Smooth muscle cell (in vitro differentiated cells): ENCODE data around the gene COL16A1. TPM values are rescaled to one million over a fixed set of nuclear protein-coding genes. Genes with fewer than 3 reads are reported as not detected.

Source experiments
- DNase-seq: peaks from one replicate; lab custom pipeline; 2025; ENCODE audit not compliant: unreplicated experiment; lab: John Stamatoyannopoulos, UW
- H2AFZ ChIP-seq: fragments of 200-600 bp; sonication (generic); 2 replicates; pipeline ENCODE4 v1.6.0; 2016; ENCODE audit warnings: antibody characterized with exemption, low read depth, mild to moderate bottlenecking
- H3F3A ChIP-seq: fragments of 200-600 bp; sonication (generic); 2 replicates; pipeline ENCODE4 v1.6.0; 2017; ENCODE audit warnings: antibody characterized with exemption, low read depth
- H3K27ac ChIP-seq: fragments of 200-600 bp; sonication (generic); 2 replicates; pipeline ENCODE4 v1.5.1; 2016; ENCODE audit warnings: low read depth, mild to moderate bottlenecking
- H3K27me3 ChIP-seq: fragments of 200-600 bp; sonication (generic); 2 replicates; pipeline ENCODE4 v1.6.1; 2016; ENCODE audit warnings: low read depth, mild to moderate bottlenecking
- H3K36me3 ChIP-seq: fragments of 200-600 bp; sonication (generic); 2 replicates; pipeline ENCODE4 v1.5.1; 2016; ENCODE audit warnings: low read depth
- H3K4me1 ChIP-seq: fragments of 200-600 bp; sonication (generic); 2 replicates; pipeline ENCODE4 v1.5.1; 2016; ENCODE audit warnings: low read depth
- H3K4me2 ChIP-seq: fragments of 200-600 bp; sonication (generic); 2 replicates; pipeline ENCODE4 v1.6.0; 2016; ENCODE audit warnings: mild to moderate bottlenecking
- H3K4me3 ChIP-seq: fragments of 200-600 bp; sonication (generic); 2 replicates; pipeline ENCODE4 v1.5.1; 2016; ENCODE audit warnings: mild to moderate bottlenecking
- H3K79me2 ChIP-seq: fragments of 200-600 bp; sonication (generic); 2 replicates; pipeline ENCODE4 v1.6.0; 2016; ENCODE audit warnings: low read depth, mild to moderate bottlenecking
- H3K9ac ChIP-seq: fragments of 200-600 bp; sonication (generic); 2 replicates; pipeline ENCODE4 v1.6.0; 2016; ENCODE audit warnings: low read depth
- H3K9me3 ChIP-seq: fragments of 200-600 bp; sonication (generic); replicated peaks from 2 replicates; pipeline ENCODE4 v1.5.1; 2016; ENCODE audit warnings: low read depth
- H4K20me1 ChIP-seq: fragments of 200-600 bp; sonication (generic); 2 replicates; pipeline ENCODE4 v1.6.0; 2016; ENCODE audit warnings: low read depth
- CTCF ChIP-seq: fragments of 200-600 bp; sonication (generic); IDR thresholded peaks from 2 replicates; pipeline ENCODE4 v1.5.1; 2017; ENCODE audit warnings: borderline replicate concordance, mild to moderate bottlenecking, antibody characterized with exemption; ENCODE audit not compliant: insufficient read depth, poor library complexity, severe bottlenecking
- WGBS: methylation state at CpG from one replicate; pipeline ENCODE4 v1.1.7; 2016; ENCODE audit warnings: low lambda C conversion rate; 5-methylcytosine and 5-hydroxymethylcytosine counted together
- polyA plus RNA-seq: library from polyadenylated mRNA; unstranded; fragments of >200 nt; fragmentation: Nextera tagmentation; extraction: Ambion mirVana; gene quantifications from 2 replicates; pipeline ENCODE4 v1.2.1, GENCODE V29; 2016
- total RNA-seq: library from RNA; depleted of rRNA; stranded (reverse); fragments of >200 nt; gene quantifications from 2 replicates; pipeline ENCODE4 v1.2.3, GENCODE V29; 2014

The COL16A1 gene
- total and polyA plus RNA-seq, 2 experiments from 2014 or later: 67.3 to 152 TPM

GRCh38 chr1:31691446-31691845 is 12.4 kb downstream of the COL16A1 start:
- Histone ChIP-seq H3K4me1 (peaks cover 13% of the 10 kb centered on the region), H3K27me3 (no peaks in the 10 kb centered on the region), H3K4me2 (no peak overlapping the region), H3K9ac (no peak overlapping the region), H4K20me1 (no peaks in the 10 kb centered on the region), H3F3A (no peaks in the 10 kb centered on the region), H3K9me3 (no peaks in the 10 kb centered on the region), H3K79me2 (no peaks in the 10 kb centered on the region), H3K36me3 (peaks cover 4% of the 10 kb centered on the region), H3K4me3 (no peak overlapping the region), H2AFZ (no peak overlapping the region), H3K27ac (peak overlapping the region; percentile 89)
- whole genome bisulfite sequencing: 90% methylated on average over 3 of the region's 4 CpGs
- DNase-seq: no peak
- no peak for TF ChIP-seq CTCF

GRCh38 chr1:31690921-31691320 is 12.9 kb downstream of the COL16A1 start:
- Histone ChIP-seq H3K27ac (peak overlapping the region; percentile 89), H3F3A (no peaks in the 10 kb centered on the region), H3K9ac (no peak overlapping the region), H3K79me2 (no peaks in the 10 kb centered on the region), H4K20me1 (no peaks in the 10 kb centered on the region), H3K4me1 (peaks cover 13% of the 10 kb centered on the region), H3K36me3 (peaks cover 4% of the 10 kb centered on the region), H3K9me3 (no peaks in the 10 kb centered on the region), H3K27me3 (no peaks in the 10 kb centered on the region), H3K4me2 (no peak overlapping the region), H3K4me3 (no peak overlapping the region), H2AFZ (no peak overlapping the region)
- TF ChIP-seq CTCF: no peak
- WGBS: 90% methylated on average over 10 of the region's 10 CpGs
- DNase-seq: no peak

- Histone ChIP-seq H3K4me3 (no peak overlapping the region), H3K4me2 (peak overlapping the region; percentile 79), H3F3A (no peaks in the 10 kb centered on the region), H3K27me3 (no peaks in the 10 kb centered on the region), H3K9ac (peak overlapping the region; percentile 87), H3K4me1 (peaks cover 13% of the 10 kb centered on the region), H4K20me1 (no peaks in the 10 kb centered on the region), H3K79me2 (no peaks in the 10 kb centered on the region), H3K36me3 (peaks cover 4% of the 10 kb centered on the region), H3K9me3 (no peaks in the 10 kb centered on the region), H2AFZ (no peak overlapping the region), H3K27ac (peak overlapping the region; percentile 89)
- 28% methylated on average over 6 of the region's 6 CpGs for WGBS
- no peak for DNase-seq
- no peak for TF ChIP-seq CTCF
These were observed 14.0 kb downstream of the COL16A1 start for GRCh38 chr1:31689854-31690253.

GRCh38 chr1:31689379-31689778 is 14.4 kb downstream of the COL16A1 start:
- no peaks in the 10 kb centered on the region for H3K9me3 ChIP-seq
- no peaks in the 10 kb centered on the region for H3K27me3 ChIP-seq
- TF ChIP-seq CTCF: no peak
- H3K79me2 ChIP-seq: no peaks in the 10 kb centered on the region
- H3K4me2 ChIP-seq: peak overlapping the region; percentile 79
- H3K4me1 ChIP-seq: peaks cover 13% of the 10 kb centered on the region
- H3K27ac ChIP-seq: peak overlapping the region; percentile 89
- H3F3A ChIP-seq: no peaks in the 10 kb centered on the region
- peak overlapping the region; percentile 87 for H3K9ac ChIP-seq
- peaks cover 4% of the 10 kb centered on the region for H3K36me3 ChIP-seq
- no peak for DNase-seq
- H2AFZ ChIP-seq: no peak overlapping the region
- H4K20me1 ChIP-seq: no peaks in the 10 kb centered on the region
- H3K4me3 ChIP-seq: no peak overlapping the region
- WGBS: 78% methylated on average over 2 of the region's 2 CpGs
